Activated T-helper 1 cell treated with anti-CD3 and anti-CD28 coated beads, Interleukin-2, amount 50 U/mL, for 16 hours (primary cell): ENCODE results near the gene CCL25.
"Not testable (repeated sequence)": the region's sequence is repeated elsewhere in the genome, so short reads cannot be mapped to it uniquely, and the experiment has no call there.

Experiments
- DNase-seq, 2 donors: peaks; one replicate each; pipeline ENCODE4 v3.0.0-alpha.2; 2020; ENCODE audit warnings: low read depth in 1 of 2, low spot score in 1 of 2

Gene CCL25

GRCh38 chr19:8052464-8052859 is at the start of gene CCL25:
Gene CCL25 (plus strand): TSS chr19:8052760. CDS start chr19:8053050, 290 bp downstream.
- DNase-seq, result no peak

- DNase-seq, result no peak
Observed at GRCh38 chr19:8004001-8004400, 48.6 kb upstream of the CCL25 start.

- DNase-seq, result no peak
Observed at GRCh38 chr19:8004723-8005513, 47.6 kb upstream of the CCL25 start.

- DNase-seq, result peak; percentile 70 to 88
Observed at GRCh38 chr19:8005534-8006256, 46.9 kb upstream of the CCL25 start, which contains the start of gene ELAVL1. Gene ELAVL1 (minus strand): TSS chr19:8005641. CDS start chr19:7991815, 13,826 bp downstream.

GRCh38 chr19:8017808-8018207 is 34.8 kb upstream of the CCL25 start:
- DNase-seq, result no peak

GRCh38 chr19:8020681-8021080 is 31.9 kb upstream of the CCL25 start:
- no peak for DNase-seq

GRCh38 chr19:8021374-8021773 is 31.2 kb upstream of the CCL25 start:
- no peak for DNase-seq

GRCh38 chr19:8022275-8022674 is 30.3 kb upstream of the CCL25 start:
- DNase-seq, result no peak

GRCh38 chr19:8023371-8023770 is 29.2 kb upstream of the CCL25 start:
- no peak for DNase-seq

- DNase-seq, result not testable (repeated sequence)
Observed at GRCh38 chr19:8024256-8024655, 28.3 kb upstream of the CCL25 start.

- DNase-seq, result no peak
Observed at GRCh38 chr19:8025316-8025715, 27.2 kb upstream of the CCL25 start.

- DNase-seq, result no peak
Observed at GRCh38 chr19:8028951-8029491, 23.5 kb upstream of the CCL25 start.

- no peak for DNase-seq
Observed at GRCh38 chr19:8030960-8031359, 21.6 kb upstream of the CCL25 start.

GRCh38 chr19:8033287-8034177 is 19.0 kb upstream of the CCL25 start:
- not testable (repeated sequence) for DNase-seq

- DNase-seq, result no peak
Observed at GRCh38 chr19:8034178-8034525, 18.4 kb upstream of the CCL25 start.

GRCh38 chr19:8036434-8037099 is 16.0 kb upstream of the CCL25 start:
- DNase-seq, result no peak

- DNase-seq, result no peak
Observed at GRCh38 chr19:8038815-8039214, 13.7 kb upstream of the CCL25 start.

- DNase-seq, result no peak
Observed at GRCh38 chr19:8039231-8039630, 13.3 kb upstream of the CCL25 start.

- no peak for DNase-seq
Observed at GRCh38 chr19:8041531-8041931, 11.0 kb upstream of the CCL25 start.

GRCh38 chr19:8042900-8043299 is 9.7 kb upstream of the CCL25 start:
- no peak for DNase-seq

GRCh38 chr19:8044018-8044417 is 8.5 kb upstream of the CCL25 start:
- DNase-seq, result no peak
